Measurements from ENCODE around the gene ANO9. TPM values are rescaled to one million over a fixed set of nuclear protein-coding genes. Genes with fewer than 3 reads are reported as not detected.

Gene ANO9
- total and polyA plus RNA-seq, 4 donors: 0.20 to 0.75 (median 0.40) TPM

- TF ChIP-seq REST (IDR thresholded peaks at IDR 0.05) (no peak), FOXA1 (IDR thresholded peaks at IDR 0.05) (no peak), JUND (IDR thresholded peaks at IDR 0.05) (no peak), HNF4G (IDR thresholded peaks at IDR 0.05) (no peak), GABPA (IDR thresholded peaks at IDR 0.05 in 1 of 2, conservative IDR thresholded peaks at IDR 0.05 in 1 of 2) (no peak)
Measured at GRCh38 chr11:488062-488461, 46.3 kb upstream of the ANO9 start (continued).

- WGBS: 94% methylated on average over 22 of the region's 22 CpGs
- Histone ChIP-seq H3K27me3 (ENCODE audit: control insufficient read depth in 4 of 4, insufficient read depth in 4 of 4, low read length in 3 of 4) (no peaks in the 10 kb centered on the region), H3K9me3 (ENCODE audit: control insufficient read depth in 4 of 4, low read length in 3 of 4) (no peaks in the 10 kb centered on the region), H3K9ac (ENCODE audit: low read depth in 1 of 2, low read length in 2 of 2) (no peak overlapping the region), H3K36me3 (ENCODE audit: control insufficient read depth in 4 of 4, insufficient read depth in 3 of 4, low read depth in 1 of 4, low read length in 3 of 4) (peaks cover 0 to 21% (median 7%) of the 10 kb centered on the region in 4 donors), H3K4me3 (ENCODE audit: low read depth in 1 of 3, low read length in 3 of 3) (no peak overlapping the region), H3K27ac (ENCODE audit: low read depth in 1 of 2, low read length in 2 of 2) (no peak overlapping the region), H3K4me1 (ENCODE audit: control insufficient read depth in 4 of 4, insufficient read depth in 4 of 4, low read length in 3 of 4) (peaks cover 0 to 2% (median 0%) of the 10 kb centered on the region in 4 donors)
- no peak for TF ChIP-seq JUND (IDR thresholded peaks at IDR 0.05)
- no peak for TF ChIP-seq RXRA (IDR thresholded peaks at IDR 0.05)
- no peak for TF ChIP-seq FOXA1 (IDR thresholded peaks at IDR 0.05)
- TF ChIP-seq, protein P1, sequence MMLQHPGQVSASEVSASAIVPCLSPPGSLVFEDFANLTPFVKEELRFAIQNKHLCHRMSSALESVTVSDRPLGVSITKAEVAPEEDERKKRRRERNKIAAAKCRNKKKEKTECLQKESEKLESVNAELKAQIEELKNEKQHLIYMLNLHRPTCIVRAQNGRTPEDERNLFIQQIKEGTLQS (IDR thresholded peaks at IDR 0.05): no peak
- no peak for TF ChIP-seq ZBTB33 (IDR thresholded peaks at IDR 0.05)
- TF ChIP-seq HNF4G (IDR thresholded peaks at IDR 0.05): no peak
- TF ChIP-seq RAD21 (IDR thresholded peaks at IDR 0.05): no peak
- no peak for TF ChIP-seq GABPA (IDR thresholded peaks at IDR 0.05 in 1 of 2, conservative IDR thresholded peaks at IDR 0.05 in 1 of 2)
- TF ChIP-seq TAF1 (conservative IDR thresholded peaks at IDR 0.05): no peak
- TF ChIP-seq REST (IDR thresholded peaks at IDR 0.05): no peak
- no peak for TF ChIP-seq YY1 (IDR thresholded peaks at IDR 0.05)
- no peak for DNase-seq (ENCODE audit: low spot score)
Measured at GRCh38 chr11:487571-488021, 45.8 kb upstream of the ANO9 start.

All from liver (tissue), 9 donors.